Heart left ventricle (tissue), 16 donors: ENCODE measurements around the gene IGDCC3. TPM values are rescaled to one million over a fixed set of nuclear protein-coding genes. Genes with fewer than 3 reads are reported as not detected.

Experiments
- ATAC-seq, 4 donors: fragments of 200-7000 bp; cut with Tn5 transposase; one replicate each; pipeline ENCODE4 v1.9.1; 2020 to 2022; ENCODE audit warnings: moderate library complexity in 4 of 4, mild to moderate bottlenecking in 3 of 4, moderate number of reproducible peaks in 1 of 4
- DNase-seq, 5 donors: peaks; one replicate each; pipeline ENCODE4 v3.0.0-alpha.2; 2020
- H3K27ac ChIP-seq, 12 donors: fragments of 200-600 bp; sonication (generic) in 4 of 12; one replicate each; pipeline versions ENCODE4 v1.5.0 to v1.8.0; 2016 to 2022; ENCODE audit warnings: mild to moderate bottlenecking in 2 of 12
- H3K27me3 ChIP-seq, 9 donors: fragments of 200-600 bp; sonication (generic) in 2 of 9; one replicate each; pipeline versions ENCODE4 v1.5.1 to v1.8.0; 2016 to 2022; ENCODE audit warnings: mild to moderate bottlenecking in 3 of 9
- H3K36me3 ChIP-seq, 9 donors: fragments of 200-600 bp; sonication (generic) in 2 of 9; one replicate each; pipeline versions ENCODE4 v1.5.0 to v1.8.0; 2018 to 2022; ENCODE audit warnings: mild to moderate bottlenecking in 2 of 9
- H3K4me1 ChIP-seq, 12 donors: fragments of 200-600 bp; sonication (generic) in 4 of 12; one replicate each; pipeline versions ENCODE4 v1.5.0 to v1.8.0; 2016 to 2022; ENCODE audit warnings: mild to moderate bottlenecking in 3 of 12
- H3K4me3 ChIP-seq, 12 donors: fragments of 200-600 bp; sonication (generic) in 4 of 12; one replicate each; pipeline versions ENCODE4 v1.5.0 to v1.8.0; 2017 to 2022; ENCODE audit warnings: mild to moderate bottlenecking in 9 of 12, moderate library complexity in 4 of 12
- H3K9me3 ChIP-seq, 12 donors: fragments of 200-600 bp; sonication (generic) in 4 of 12; one replicate each; pipeline versions ENCODE4 v1.5.0 to v1.8.0; 2016 to 2022; ENCODE audit warnings: mild to moderate bottlenecking in 1 of 12
- CTCF ChIP-seq, 12 donors: fragments of 200-600 bp; sonication (generic) in 4 of 12; IDR thresholded peaks; one replicate each; pipeline versions ENCODE4 v1.5.0 to v1.8.0; 2018 to 2022; ENCODE audit warnings: antibody characterized with exemption in 12 of 12, mild to moderate bottlenecking in 5 of 12
- POLR2A ChIP-seq, 2 donors: fragments of 450-650 bp; IDR thresholded peaks; one replicate each; pipeline ENCODE4 v1.6.1; 2017; ENCODE audit warnings: antibody characterized with exemption in 2 of 2, mild to moderate bottlenecking in 2 of 2, moderate library complexity in 2 of 2
- WGBS, 4 donors: extraction: QIAGEN DNeasy Blood & Tissue Kit in 2 of 4; methylation state at CpG; one replicate each; pipeline versions ENCODE4 v1.1.5 to v1.1.7; 2013 to 2018; 5-methylcytosine and 5-hydroxymethylcytosine counted together
- intact Hi-C, 10 donors: fragments of 100-400 bp; cut with DNase I; formaldehyde crosslinking; loops; one replicate each; pipeline versions ENCODE4 v1.11.1 to v1.14.2; 2022
- polyA plus RNA-seq, 2 donors: library from polyadenylated mRNA; stranded (reverse); fragments of 200-250 nt; gene quantifications; one replicate each; pipeline ENCODE4 v1.2.3, GENCODE V29; 2013
- total RNA-seq, 9 donors: library from RNA; depleted of rRNA in 2 of 9; stranded (reverse); fragments of >200 nt in 2 of 9; fragmentation: NEBNext Ultra II Directional in 3 of 9; extraction: Animal tissue kit (Norgen Biotek cat#: 25700) in 3 of 9; gene quantifications; one replicate each; pipeline versions ENCODE4 v1.1.0 to v1.2.4, GENCODE V29; 2016 to 2023
- donor health status: ischemic (EF 13 %, LVEDD 7.1; RV severe dilation, severe dysfunction).
- donor health status: healthy with polysubstance abuse.
- donor health status: DM: no; HTN: yes; CAD: no.
- donor health status: DM: no; HTN: no; CAD: no.
- donor health status: ischemic (EF 25% LVEDD 6.9; RV normal size, moderate dysfunction).
- donor health status: ischemic (EF 25% LVEDD 5.7; RV mildly dilated, moderate dysfunction).
- donor health status: healthy.
- donor health status: DM: yes; HTN: yes; CAD: no.
- donor health status: ischemic (EF 35%, LVEDD 5.7; RV mildly dilated, moderate dysfunction).
- donor health status: nonischemic (EF 11% LVEDD 7.7; RV severe dilation, severe dysfunction).
- donor health status: DM: yes; HTN: yes; CAD: no.
- donor health status: PGD.
- donor health status: ischemic (EF 29% LVEDD 5.4; RV normal size, mild dysfunction).
- donor health status: nonischemic (EF 23%, LVEDD 6.1; RV moderate dilation, normal function).

IGDCC3 gene
- total and polyA plus RNA-seq, 11 donors, result 0.07 to 0.33 (median 0.16) TPM; not detected in 7

DNA sequence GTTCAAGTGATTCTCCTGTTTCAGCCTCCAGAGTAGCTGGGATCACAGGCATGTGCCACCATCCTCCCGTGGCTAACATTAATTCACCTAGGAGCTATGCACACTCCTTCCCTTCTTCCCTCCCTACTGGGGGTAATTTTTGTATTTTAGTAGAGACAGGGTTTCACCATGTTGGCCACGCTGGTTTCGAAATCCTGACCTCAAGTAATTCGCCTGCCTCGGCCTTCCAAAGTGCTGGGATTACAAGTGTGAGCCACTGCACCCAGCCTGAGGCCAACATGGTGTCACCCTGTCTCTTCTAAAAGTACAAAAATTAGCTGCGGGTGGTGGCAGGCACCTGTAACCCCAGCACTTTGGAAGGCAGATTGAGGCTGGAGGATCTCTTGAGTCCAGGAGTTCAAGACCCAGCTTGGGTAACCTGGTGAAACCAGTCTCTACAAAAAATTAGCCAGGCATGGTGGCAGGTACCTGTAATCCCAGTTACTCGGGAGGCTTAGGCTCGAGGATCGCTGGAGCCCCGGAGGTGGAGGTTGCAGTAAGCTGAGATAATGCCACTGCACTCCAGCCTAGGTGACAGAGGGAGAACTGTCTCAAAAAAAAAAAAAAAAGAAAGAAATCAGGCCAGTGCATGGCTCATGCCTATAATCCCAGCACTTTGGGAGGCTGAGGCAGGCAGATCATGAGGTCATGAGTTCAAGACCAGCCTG is 67.2 kb downstream of the IGDCC3 start:
- TF ChIP-seq POLR2A (IDR thresholded peaks at IDR 0.05), result no peak
- TF ChIP-seq CTCF (IDR thresholded peaks at IDR 0.05), result no peak
- H3K27me3 ChIP-seq, result no peaks in the 10 kb centered on the region
- no peaks in the 10 kb centered on the region for H3K9me3 ChIP-seq
- WGBS, 4 donors, result 94 to 96% (median 95%) methylated on average over 10 of the region's 10 CpGs
- H3K4me1 ChIP-seq, result peaks cover 0 to 13% (median 5%) of the 10 kb centered on the region in 12 donors
- intact Hi-C loops, result no loop called here
- H3K4me3 ChIP-seq, result no peak overlapping the region
- ATAC-seq, result no peak
- no peak for DNase-seq
- no peak overlapping the region for H3K27ac ChIP-seq
- H3K36me3 ChIP-seq, result no peaks in the 10 kb centered on the region

DNA sequence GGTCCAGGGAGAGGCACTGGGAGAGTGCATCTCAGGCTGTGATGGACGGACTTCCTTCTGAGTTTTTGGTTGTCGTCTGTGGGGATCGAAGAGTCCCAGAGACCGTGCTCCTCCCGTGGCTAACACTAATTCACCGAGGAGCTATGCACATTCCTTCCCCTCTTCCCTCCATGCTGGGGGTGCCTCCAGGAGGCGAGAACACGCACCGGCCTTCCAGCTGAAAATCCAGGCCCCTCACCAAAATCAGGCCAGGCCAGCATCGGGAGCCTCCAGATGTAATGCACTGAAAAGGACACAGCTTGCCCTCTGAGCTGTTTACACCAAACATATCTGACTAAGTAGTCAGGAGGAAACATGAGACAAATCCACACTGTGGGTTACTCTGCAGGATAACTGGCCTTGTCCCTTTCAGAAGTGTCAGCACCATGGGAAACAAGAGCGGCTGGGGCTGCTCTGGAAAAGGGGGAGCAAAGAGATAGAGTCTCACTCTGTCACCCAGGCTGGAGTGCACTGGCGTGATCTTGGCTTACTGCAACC is 67.9 kb downstream of the IGDCC3 start:
- intact Hi-C loops, result no loop called here
- DNase-seq, result no peak
- H3K27ac ChIP-seq, result no peak overlapping the region
- 82 to 89% (median 85%) methylated on average over 12 of the region's 12 CpGs for WGBS, 4 donors
- TF ChIP-seq POLR2A (IDR thresholded peaks at IDR 0.05) (no peak), CTCF (IDR thresholded peaks at IDR 0.05) (no peak)
- no peaks in the 10 kb centered on the region for H3K9me3 ChIP-seq
- no peak overlapping the region for H3K4me3 ChIP-seq
- H3K4me1 ChIP-seq, result peaks cover 0 to 18% (median 7%) of the 10 kb centered on the region in 12 donors
- H3K36me3 ChIP-seq, result no peaks in the 10 kb centered on the region
- H3K27me3 ChIP-seq, result no peaks in the 10 kb centered on the region
- no peak for ATAC-seq

DNA sequence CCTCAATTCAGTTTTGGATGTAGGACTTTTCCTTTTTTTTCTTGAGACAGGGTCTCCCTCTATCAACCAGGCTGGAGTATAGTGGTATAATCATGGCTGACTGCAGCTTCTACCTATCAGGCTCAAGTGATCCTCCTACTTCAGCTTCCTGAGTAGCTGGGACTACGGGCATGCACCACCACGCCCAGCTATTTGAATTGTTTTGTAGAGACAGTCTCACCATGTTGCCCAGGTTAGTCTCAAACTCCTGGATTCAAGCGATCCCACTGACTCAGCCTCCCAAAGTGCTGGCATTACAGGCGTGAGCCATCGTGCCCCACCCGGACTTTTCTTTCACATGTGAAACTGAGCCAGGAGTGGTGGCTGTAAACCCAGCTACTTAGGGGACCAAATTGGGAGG is 69.8 kb downstream of the IGDCC3 start:
- no peaks in the 10 kb centered on the region for H3K36me3 ChIP-seq
- H3K27ac ChIP-seq, result no peak overlapping the region
- ATAC-seq, result no peak
- DNase-seq, result no peak
- intact Hi-C loops, result no loop called here
- H3K9me3 ChIP-seq, result no peaks in the 10 kb centered on the region
- no peaks in the 10 kb centered on the region for H3K27me3 ChIP-seq
- no peak overlapping the region for H3K4me3 ChIP-seq
- peaks cover 0 to 27% (median 14%) of the 10 kb centered on the region in 12 donors for H3K4me1 ChIP-seq
- TF ChIP-seq POLR2A (IDR thresholded peaks at IDR 0.05) (no peak), CTCF (IDR thresholded peaks at IDR 0.05) (no peak)
- 84 to 93% (median 84%) methylated on average over 6 of the region's 6 CpGs for WGBS, 4 donors

DNA sequence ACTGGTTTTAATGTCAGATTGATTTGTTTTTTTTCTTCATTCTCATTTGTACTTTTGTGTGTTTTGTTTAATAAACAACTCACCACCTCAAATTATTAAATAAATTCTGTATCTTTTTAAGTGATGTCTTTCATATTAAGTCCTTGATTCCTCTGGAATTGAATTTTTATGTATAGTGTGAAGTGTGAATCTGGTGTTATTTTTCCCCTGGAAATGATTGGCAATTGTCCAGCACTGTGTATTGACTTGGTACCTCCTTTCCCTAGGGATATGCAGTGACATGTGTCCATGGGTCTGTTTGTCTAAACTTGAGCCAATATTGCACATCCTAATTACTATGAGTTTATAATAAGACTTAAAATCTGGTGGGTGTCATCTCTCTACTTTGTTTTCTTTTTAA is 71.3 kb downstream of the IGDCC3 start:
- Histone ChIP-seq H3K27ac (no peak overlapping the region), H3K36me3 (no peaks in the 10 kb centered on the region), H3K4me1 (peaks cover 0 to 15% (median 11%) of the 10 kb centered on the region in 12 donors), H3K27me3 (no peaks in the 10 kb centered on the region), H3K9me3 (no peaks in the 10 kb centered on the region), H3K4me3 (no peak overlapping the region)
- intact Hi-C loops, result no loop called here
- ATAC-seq, result no peak
- DNase-seq, result no peak
- TF ChIP-seq POLR2A (IDR thresholded peaks at IDR 0.05) (no peak), CTCF (IDR thresholded peaks at IDR 0.05) (no peak)
